OCI-LY7 (cell line): Measurements from ENCODE around the gene MYO9B.

Experiments
- EZH2phosphoT487 ChIP-seq: fragments of 200-600 bp; sonication (generic); IDR thresholded peaks from 2 replicates; pipeline ENCODE4 v1.6.1; 2018; ENCODE audit warnings: low read depth, borderline replicate concordance, mild to moderate bottlenecking, mixed run types, antibody characterized with exemption, low read length, moderate library complexity, mixed read lengths
- TF ChIP-seq, protein P1 (sequence below): fragments of 200-600 bp; sonication (generic); conservative IDR thresholded peaks from 2 replicates; pipeline ENCODE4 v1.5.1; 2014; ENCODE audit warnings: mild to moderate bottlenecking, antibody characterized with exemption, low read length, moderate library complexity, mixed read lengths

DNA sequence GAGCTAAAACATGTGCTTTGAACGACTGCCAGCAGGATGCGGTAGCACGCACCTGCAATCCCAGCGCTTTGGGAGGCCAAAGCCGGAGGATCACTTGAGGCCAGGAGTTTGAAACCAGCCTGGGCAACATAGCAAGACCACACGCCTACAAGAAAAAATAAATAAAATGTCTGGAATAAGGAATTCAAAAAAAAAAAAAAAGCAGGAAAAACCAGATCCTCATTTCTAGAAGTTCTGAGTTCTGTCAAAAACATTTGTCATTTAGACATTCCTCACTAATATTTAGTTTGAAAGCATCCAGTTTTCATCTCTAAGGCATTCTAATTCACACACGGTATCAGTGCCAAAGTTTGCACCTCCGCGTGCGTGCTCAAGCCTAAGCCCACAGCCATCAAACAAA, 102.7 kb downstream of the MYO9B start:
- TF ChIP-seq, protein P1, sequence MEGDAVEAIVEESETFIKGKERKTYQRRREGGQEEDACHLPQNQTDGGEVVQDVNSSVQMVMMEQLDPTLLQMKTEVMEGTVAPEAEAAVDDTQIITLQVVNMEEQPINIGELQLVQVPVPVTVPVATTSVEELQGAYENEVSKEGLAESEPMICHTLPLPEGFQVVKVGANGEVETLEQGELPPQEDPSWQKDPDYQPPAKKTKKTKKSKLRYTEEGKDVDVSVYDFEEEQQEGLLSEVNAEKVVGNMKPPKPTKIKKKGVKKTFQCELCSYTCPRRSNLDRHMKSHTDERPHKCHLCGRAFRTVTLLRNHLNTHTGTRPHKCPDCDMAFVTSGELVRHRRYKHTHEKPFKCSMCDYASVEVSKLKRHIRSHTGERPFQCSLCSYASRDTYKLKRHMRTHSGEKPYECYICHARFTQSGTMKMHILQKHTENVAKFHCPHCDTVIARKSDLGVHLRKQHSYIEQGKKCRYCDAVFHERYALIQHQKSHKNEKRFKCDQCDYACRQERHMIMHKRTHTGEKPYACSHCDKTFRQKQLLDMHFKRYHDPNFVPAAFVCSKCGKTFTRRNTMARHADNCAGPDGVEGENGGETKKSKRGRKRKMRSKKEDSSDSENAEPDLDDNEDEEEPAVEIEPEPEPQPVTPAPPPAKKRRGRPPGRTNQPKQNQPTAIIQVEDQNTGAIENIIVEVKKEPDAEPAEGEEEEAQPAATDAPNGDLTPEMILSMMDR = no peak
- no peak for TF ChIP-seq EZH2phosphoT487
